ENCODE data around the gene MGARP.

Gene MGARP

GRCh38 chr4:139241086-139241783, 38.8 kb downstream of the MGARP start:
- TF ChIP-seq RAD21 (IDR thresholded peaks at IDR 0.05; ENCODE audit: low read depth) = no peak
- TF ChIP-seq CEBPB (IDR thresholded peaks at IDR 0.05) = no peak
- TF ChIP-seq NFIC (IDR thresholded peaks at IDR 0.05) = no peak
- no peak for TF ChIP-seq CREB1 (IDR thresholded peaks at IDR 0.05; ENCODE audit: low read depth)
- no peak for TF ChIP-seq TAF1 (IDR thresholded peaks at IDR 0.05; ENCODE audit: low read depth)
- no peak for TF ChIP-seq YY1 (IDR thresholded peaks at IDR 0.05; ENCODE audit: low read depth)
- TF ChIP-seq EGR1 (IDR thresholded peaks at IDR 0.05) = no peak
- TF ChIP-seq, protein P1, sequence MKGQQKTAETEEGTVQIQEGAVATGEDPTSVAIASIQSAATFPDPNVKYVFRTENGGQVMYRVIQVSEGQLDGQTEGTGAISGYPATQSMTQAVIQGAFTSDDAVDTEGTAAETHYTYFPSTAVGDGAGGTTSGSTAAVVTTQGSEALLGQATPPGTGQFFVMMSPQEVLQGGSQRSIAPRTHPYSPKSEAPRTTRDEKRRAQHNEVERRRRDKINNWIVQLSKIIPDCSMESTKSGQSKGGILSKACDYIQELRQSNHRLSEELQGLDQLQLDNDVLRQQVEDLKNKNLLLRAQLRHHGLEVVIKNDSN (IDR thresholded peaks at IDR 0.05) = no peak
- TF ChIP-seq TCF12 (IDR thresholded peaks at IDR 0.05; ENCODE audit: low read depth) = no peak
- no peak for TF ChIP-seq MAX (IDR thresholded peaks at IDR 0.05)
- no peak for TF ChIP-seq EP300 (IDR thresholded peaks at IDR 0.05; ENCODE audit: borderline replicate concordance)
- no peak for TF ChIP-seq ZBTB7A (IDR thresholded peaks at IDR 0.05; ENCODE audit: low read depth)
- TF ChIP-seq FOXM1 (IDR thresholded peaks at IDR 0.05; ENCODE audit: borderline replicate concordance, low read depth) = no peak
- TF ChIP-seq TEAD4 (IDR thresholded peaks at IDR 0.05) = no peak
- TF ChIP-seq, protein P2, sequence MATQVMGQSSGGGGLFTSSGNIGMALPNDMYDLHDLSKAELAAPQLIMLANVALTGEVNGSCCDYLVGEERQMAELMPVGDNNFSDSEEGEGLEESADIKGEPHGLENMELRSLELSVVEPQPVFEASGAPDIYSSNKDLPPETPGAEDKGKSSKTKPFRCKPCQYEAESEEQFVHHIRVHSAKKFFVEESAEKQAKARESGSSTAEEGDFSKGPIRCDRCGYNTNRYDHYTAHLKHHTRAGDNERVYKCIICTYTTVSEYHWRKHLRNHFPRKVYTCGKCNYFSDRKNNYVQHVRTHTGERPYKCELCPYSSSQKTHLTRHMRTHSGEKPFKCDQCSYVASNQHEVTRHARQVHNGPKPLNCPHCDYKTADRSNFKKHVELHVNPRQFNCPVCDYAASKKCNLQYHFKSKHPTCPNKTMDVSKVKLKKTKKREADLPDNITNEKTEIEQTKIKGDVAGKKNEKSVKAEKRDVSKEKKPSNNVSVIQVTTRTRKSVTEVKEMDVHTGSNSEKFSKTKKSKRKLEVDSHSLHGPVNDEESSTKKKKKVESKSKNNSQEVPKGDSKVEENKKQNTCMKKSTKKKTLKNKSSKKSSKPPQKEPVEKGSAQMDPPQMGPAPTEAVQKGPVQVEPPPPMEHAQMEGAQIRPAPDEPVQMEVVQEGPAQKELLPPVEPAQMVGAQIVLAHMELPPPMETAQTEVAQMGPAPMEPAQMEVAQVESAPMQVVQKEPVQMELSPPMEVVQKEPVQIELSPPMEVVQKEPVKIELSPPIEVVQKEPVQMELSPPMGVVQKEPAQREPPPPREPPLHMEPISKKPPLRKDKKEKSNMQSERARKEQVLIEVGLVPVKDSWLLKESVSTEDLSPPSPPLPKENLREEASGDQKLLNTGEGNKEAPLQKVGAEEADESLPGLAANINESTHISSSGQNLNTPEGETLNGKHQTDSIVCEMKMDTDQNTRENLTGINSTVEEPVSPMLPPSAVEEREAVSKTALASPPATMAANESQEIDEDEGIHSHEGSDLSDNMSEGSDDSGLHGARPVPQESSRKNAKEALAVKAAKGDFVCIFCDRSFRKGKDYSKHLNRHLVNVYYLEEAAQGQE (IDR thresholded peaks at IDR 0.05; ENCODE audit: low read depth) = no peak

DNA sequence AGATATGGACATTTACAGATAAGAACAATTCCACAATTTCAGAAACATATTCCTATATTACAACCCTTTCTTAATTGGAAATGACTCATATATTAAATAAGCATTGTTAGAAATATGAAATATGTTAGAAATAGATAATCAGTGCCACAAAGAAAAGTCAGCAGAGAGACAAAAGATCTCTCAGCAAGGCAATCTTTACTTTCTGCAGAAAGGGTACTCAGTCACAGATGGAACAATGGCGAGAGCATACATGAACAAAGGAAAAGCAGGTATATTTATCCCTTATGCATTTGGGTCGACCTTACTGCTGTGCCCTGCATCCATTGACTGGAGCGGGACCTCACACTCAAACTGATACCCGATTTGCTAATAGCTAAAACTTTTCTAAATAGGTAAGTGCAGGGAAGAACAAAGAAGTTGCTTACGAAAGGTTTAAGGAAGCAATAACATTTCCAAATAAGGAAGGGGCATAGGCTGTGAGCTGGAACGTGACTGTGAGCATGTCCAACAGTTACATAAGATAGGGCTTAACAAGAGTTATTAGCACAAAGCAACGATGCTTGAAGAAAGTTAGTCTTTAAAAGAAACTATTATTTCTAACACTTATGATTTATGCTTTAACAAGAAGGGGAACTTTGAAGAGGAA, 40.8 kb downstream of the MGARP start:
- TF ChIP-seq MAX (IDR thresholded peaks at IDR 0.05) = no peak
- no peak for TF ChIP-seq EP300 (IDR thresholded peaks at IDR 0.05; ENCODE audit: borderline replicate concordance)
- TF ChIP-seq TAF1 (IDR thresholded peaks at IDR 0.05; ENCODE audit: low read depth) = no peak
- TF ChIP-seq, protein P1 (IDR thresholded peaks at IDR 0.05) = no peak
- no peak for TF ChIP-seq ZBTB7A (IDR thresholded peaks at IDR 0.05; ENCODE audit: low read depth)
- TF ChIP-seq FOXM1 (IDR thresholded peaks at IDR 0.05; ENCODE audit: borderline replicate concordance, low read depth) = no peak
- no peak for TF ChIP-seq EGR1 (IDR thresholded peaks at IDR 0.05)
- TF ChIP-seq CREB1 (IDR thresholded peaks at IDR 0.05; ENCODE audit: low read depth) = no peak
- no peak for TF ChIP-seq TCF12 (IDR thresholded peaks at IDR 0.05; ENCODE audit: low read depth)
- no peak for TF ChIP-seq YY1 (IDR thresholded peaks at IDR 0.05; ENCODE audit: low read depth)
- no peak for TF ChIP-seq CEBPB (IDR thresholded peaks at IDR 0.05)
- TF ChIP-seq RAD21 (IDR thresholded peaks at IDR 0.05; ENCODE audit: low read depth) = no peak
- TF ChIP-seq TEAD4 (IDR thresholded peaks at IDR 0.05) = no peak
- TF ChIP-seq NFIC (IDR thresholded peaks at IDR 0.05) = no peak

DNA sequence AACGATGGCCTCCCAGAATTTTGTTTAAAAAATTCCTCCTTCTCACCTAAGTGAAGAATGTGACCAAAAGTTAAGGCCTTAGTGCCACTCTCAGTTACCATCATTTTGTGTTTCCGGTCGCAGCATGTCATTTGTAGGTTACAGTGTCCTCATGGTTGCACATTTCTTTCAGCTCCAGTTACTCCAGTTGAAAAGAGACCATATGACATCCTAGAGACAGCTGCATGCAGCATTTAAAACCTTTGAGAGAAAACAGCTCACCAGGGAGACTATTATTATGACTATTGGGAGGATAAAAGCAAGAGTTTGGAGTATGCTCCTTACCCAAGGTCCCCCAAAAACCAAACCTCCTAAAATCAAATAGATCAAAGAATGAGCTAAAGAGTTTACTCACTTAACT, 45.8 kb downstream of the MGARP start:
- no peak for TF ChIP-seq TEAD4 (IDR thresholded peaks at IDR 0.05)
- TF ChIP-seq, protein P1 (IDR thresholded peaks at IDR 0.05) = no peak
- TF ChIP-seq CREB1 (IDR thresholded peaks at IDR 0.05; ENCODE audit: low read depth) = no peak
- TF ChIP-seq TCF12 (IDR thresholded peaks at IDR 0.05; ENCODE audit: low read depth) = no peak
- TF ChIP-seq MAX (IDR thresholded peaks at IDR 0.05) = no peak
- TF ChIP-seq ZBTB7A (IDR thresholded peaks at IDR 0.05; ENCODE audit: low read depth) = no peak
- TF ChIP-seq RAD21 (IDR thresholded peaks at IDR 0.05; ENCODE audit: low read depth) = no peak
- TF ChIP-seq NFIC (IDR thresholded peaks at IDR 0.05) = no peak

DNA sequence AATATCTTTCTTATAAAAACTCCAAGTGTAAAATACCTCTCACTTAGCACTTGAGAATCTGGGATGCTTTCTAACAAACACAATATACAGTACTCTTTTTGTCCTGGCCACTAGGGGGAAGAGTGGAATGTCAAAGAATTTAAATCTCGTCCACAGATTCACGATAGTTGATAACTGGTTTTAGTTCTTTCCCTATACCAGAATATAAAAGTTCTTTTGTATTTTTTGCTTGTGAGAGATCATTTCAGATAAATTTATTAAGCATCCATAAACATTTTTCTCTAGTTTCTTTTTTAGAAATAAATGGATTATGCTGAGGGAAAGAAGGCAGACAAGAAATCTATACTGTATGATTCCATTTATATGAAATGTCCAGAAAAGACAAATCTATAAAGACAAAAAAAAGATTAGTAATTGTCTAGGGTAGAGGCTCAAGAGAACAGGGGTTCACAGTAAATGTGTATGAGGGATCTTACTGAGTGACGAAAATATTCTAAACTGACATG, 50.4 kb downstream of the MGARP start:
- TF ChIP-seq TEAD4 (IDR thresholded peaks at IDR 0.05) (peak; percentile 62), TCF12 (IDR thresholded peaks at IDR 0.05; ENCODE audit: low read depth) (no peak), CEBPB (IDR thresholded peaks at IDR 0.05) (no peak), FOXM1 (IDR thresholded peaks at IDR 0.05; ENCODE audit: borderline replicate concordance, low read depth) (no peak), RAD21 (IDR thresholded peaks at IDR 0.05; ENCODE audit: low read depth) (peak; percentile 61), EGR1 (IDR thresholded peaks at IDR 0.05) (no peak), ZBTB7A (IDR thresholded peaks at IDR 0.05; ENCODE audit: low read depth) (no peak), YY1 (IDR thresholded peaks at IDR 0.05; ENCODE audit: low read depth) (no peak)
- TF ChIP-seq, protein P2 (IDR thresholded peaks at IDR 0.05; ENCODE audit: low read depth) = no peak

Data from Ishikawa (cell line).